Activated CD8-positive, alpha-beta memory T cell treated with anti-CD3 and anti-CD28 coated beads, Interleukin-2, amount 50 U/mL, for 24 hours (primary cell): ENCODE data around the gene USP22.

Source experiments
- DNase-seq: peaks from one replicate; pipeline ENCODE4 v3.0.0-alpha.2; 2020; ENCODE audit errors: extremely low read depth

Gene USP22

DNA sequence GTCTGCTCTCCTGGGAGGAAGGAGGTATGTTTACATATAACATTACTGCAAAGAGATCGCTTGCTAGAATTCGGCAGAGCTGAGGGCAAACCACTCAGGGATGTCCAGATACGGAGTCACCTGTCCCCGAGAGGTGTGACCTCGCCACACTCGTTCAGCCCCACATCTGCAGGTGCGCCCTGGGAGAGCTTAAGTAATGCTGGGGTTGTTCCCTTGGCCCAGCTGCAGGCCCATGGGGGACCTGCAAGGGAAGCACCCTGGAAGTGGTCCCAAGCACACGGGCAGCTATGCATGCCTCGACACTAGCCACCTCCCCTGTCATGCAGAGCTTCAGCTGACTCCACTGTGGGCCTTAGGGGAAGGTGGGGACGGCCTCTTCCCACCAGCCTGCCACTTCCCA lies 22.2 kb downstream of the USP22 start:
- no peak for DNase-seq

DNA sequence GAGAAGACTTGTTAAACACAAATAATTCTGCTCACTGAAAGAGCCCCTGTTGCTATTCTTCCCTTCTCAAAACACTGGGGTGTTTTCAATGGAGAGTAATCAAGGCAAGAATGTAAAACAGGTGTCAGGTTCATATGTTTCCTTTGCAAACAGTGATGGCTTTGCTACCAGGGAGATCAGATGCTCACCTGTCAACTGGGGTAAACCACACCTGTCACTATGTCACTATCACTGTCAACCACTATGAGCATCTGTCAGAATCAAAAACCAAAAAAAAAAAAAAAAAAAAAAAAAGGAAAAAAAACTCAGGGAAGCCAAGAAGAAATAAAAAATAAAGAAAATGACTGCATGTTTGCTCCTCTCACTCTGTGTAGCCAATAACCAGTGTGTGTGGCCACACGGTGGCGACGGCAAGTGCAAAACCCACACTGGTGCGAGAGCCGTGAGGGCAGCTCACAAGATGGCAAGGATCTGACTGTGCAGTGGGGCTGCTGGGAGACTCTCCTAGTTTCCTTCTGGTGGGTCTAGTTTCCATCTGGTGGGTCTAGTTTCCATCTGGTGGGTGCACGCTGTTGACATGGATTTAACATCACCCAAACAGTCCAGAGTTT lies 22.7 kb downstream of the USP22 start:
- DNase-seq: no peak

GRCh38 chr17:21018894-21019293 lies 23.9 kb downstream of the USP22 start:
- no peak for DNase-seq

GRCh38 chr17:21017861-21018260 lies 24.9 kb downstream of the USP22 start:
- DNase-seq: no peak

GRCh38 chr17:21017256-21017655 lies 25.6 kb downstream of the USP22 start:
- DNase-seq: no peak

DNA sequence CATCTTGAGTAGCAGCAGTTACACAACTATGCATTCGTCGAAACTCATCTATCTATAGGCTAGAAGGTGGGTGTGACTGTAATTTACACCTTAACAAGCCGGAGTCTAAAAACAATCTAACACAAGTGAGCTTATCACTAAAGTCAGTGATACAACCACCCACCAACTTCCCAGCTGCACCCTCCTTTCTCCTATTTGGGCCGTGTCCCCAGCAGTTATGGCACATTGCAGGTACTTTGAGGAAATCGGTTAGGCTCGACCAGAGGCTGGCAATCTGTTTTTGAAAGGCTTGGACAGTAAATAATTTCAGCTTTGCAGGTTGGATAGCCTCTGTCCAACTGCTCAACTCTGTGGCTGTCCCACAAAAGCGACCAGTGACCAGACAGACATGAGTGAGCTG lies 26.0 kb downstream of the USP22 start:
- no peak for DNase-seq

DNA sequence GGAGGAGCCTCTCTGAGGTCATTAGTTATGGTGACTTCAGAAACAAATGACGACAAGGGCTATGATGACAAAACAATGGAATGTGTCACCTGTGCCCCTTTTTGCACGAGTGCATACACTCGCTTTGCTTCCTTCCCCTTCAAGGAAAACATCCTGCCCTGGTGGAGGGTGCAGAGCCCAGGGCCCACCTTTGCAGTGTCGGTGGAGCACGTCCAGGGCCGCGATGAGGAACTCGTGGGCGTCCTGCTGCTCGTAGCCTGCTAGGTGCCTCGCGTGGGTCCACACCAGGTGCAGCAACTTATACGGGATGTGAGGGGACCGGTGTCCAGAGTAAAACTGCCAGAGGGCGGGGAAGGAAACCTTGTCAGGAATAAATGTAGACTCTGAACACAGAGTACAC lies 27.2 kb downstream of the USP22 start:
- DNase-seq: no peak

GRCh38 chr17:21014498-21014897 lies 28.3 kb downstream of the USP22 start:
- DNase-seq: no peak

DNA sequence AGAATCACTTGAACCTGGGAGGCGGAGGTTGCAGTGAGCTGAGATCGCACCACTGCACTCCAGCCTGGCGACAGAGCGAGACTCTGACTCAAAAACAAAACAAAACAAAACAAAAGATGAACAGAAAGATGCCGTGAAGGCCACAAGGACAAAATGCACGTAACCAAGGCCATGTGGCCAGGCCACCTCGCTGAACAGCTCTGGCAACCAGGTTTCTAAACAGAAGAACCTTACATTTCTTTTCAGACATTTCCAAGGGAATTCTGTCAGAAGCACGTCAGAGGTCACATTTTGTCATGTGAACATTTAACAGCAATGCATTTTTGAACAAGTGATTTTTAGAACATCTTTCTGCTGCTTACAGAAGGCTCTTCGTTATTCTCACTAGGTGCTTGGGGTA lies 28.8 kb downstream of the USP22 start:
- no peak for DNase-seq

GRCh38 chr17:21012736-21013135 lies 30.1 kb downstream of the USP22 start:
- DNase-seq: no peak

DNA sequence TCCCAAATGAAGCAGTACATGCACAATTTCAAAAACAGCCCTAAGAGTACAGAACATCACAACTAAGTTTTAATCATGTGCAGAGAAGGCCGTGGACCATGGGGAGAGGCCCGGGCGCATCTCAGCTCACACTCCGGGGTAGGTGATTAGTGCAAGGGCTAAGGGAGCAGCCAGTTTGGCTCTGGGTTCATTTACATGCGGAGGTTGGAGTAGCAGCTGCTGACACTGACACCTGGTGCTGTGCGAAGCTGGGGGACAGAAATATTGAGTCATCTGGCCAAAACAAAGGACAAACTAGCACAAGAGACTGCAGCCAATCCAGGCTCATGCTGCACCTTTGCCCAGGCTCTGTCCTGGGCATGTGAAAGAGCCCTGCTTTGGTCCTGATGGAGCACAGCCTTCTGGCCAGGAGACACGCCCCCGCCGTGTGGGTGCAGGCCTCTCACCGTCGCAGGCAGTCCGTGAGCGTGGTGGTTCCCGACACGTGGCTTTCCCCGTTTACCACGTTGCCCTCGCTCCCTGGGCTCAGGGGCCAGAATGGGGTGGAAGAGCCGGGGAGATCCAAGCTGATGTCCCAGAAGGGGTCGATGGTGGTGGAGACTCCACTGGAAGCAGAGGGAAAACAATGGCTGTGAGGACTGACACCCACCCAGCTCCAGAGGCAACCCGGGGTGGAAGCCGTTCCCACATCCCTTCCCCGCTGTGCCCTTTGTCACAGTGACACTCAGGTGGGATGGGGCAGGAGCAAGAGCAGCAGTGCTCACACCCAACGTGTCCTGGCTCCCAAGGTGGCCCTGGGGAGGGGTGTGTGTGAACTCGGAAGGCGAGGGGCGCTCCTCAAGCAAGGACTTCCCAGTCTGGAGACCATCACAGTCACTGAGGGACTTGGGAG lies 31.9 kb downstream of the USP22 start:
- DNase-seq: no peak

DNA sequence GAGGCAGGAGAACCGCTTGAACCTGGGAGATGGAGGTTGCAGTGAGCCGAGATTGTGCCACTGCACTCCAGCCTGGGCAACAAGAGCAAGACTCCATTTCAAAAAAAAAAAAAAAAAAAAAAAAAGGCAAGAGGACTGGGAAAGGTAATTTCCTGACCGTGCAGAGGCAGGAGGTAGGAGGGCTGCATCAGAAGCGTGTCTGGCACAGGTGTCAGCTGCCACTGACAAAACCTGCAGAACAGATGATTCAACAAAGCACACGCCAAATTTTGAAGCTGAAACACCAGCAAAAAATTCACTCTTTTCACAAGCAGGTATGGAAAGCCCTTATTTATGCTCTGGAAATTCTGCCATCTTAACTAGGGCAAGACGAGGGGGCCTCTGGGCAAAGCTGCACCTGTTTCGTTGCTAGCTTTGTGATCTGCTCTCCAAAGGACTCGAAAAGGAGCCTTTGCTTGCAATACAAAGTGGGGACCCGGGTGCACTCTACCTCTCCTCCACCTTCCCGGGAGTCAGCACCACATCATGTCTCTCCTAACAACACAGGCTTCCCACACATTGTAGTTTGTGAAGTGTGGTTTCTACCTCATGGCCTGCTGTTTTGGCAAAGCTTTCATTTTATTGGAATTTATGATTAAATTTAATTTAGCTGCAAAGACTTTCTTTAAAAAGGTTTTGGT lies 33.7 kb downstream of the USP22 start:
- no peak for DNase-seq

DNA sequence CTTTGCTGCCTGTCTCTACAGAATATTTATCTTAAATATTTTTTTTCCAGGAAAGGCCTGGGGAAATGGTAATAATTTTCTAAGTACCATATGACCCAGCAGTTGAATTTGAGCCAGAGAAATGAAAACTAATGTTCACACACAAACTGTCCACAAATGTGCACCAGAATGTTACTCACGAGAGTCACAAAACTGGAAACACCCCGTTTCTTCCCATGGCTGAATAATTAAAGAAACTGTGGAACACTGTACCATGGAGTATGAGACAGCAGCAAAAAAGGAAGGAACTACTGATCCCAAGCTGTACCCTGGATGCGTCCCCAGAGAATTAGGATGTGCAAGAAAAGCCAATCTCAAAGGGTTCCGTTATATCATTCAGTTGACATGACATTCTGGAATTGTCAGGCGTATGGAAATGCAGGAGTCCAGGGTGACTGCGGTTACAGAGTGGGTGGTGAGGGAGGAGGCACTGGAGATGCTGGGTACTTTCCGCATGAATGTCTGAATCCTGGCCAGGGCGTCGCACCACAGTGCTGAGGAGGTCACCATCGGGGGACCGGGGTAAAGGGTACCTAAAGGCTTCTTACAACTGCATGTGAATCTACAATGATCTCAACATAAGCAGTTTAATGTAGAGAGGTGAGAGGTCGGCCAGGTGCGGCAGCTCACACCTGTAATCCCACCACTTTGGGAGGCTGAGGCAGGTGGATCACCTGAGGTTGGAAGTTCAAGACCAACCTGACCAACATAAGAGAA lies 34.5 kb downstream of the USP22 start:
- DNase-seq: no peak

DNA sequence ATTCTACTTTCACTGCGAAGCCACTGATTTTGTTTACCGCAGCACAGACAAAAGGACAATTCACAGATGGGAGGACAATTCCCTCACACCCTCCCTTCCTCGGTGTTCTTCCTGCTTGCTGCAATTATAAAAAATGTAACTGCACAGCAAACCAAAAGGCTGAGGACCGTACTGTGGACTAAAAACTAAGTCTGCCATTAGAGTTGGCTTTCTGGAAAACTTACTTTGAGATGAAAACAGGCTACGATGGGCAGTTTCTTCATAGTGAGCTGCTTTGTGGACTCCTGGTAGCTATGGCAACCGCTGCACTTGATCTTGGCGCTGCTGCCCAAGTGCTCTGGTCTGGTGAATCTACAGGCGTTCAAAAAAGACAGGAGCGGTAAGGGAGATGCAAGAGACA lies 35.2 kb downstream of the USP22 start:
- no peak for DNase-seq

DNA sequence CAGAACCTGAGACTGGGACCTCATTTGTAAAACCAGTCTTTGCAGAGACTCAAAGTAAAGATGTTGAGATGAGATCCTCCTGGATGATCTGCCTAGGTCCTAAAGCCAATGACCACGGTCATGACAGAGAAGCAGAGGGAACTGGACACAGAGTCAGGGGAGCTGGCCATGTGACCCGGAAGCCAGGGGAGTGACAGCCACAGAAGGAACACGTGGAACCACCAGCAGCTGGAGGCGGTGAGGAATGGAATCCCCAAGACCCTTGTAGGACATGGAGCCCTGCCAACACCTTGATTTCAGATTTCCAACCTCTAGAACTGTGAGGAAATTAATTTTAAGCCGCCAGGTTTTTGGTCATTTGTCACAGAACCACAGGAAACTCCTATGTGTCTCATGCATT lies 37.0 kb downstream of the USP22 start:
- no peak for DNase-seq

GRCh38 chr17:21005367-21005766 lies 37.4 kb downstream of the USP22 start:
- no peak for DNase-seq

DNA sequence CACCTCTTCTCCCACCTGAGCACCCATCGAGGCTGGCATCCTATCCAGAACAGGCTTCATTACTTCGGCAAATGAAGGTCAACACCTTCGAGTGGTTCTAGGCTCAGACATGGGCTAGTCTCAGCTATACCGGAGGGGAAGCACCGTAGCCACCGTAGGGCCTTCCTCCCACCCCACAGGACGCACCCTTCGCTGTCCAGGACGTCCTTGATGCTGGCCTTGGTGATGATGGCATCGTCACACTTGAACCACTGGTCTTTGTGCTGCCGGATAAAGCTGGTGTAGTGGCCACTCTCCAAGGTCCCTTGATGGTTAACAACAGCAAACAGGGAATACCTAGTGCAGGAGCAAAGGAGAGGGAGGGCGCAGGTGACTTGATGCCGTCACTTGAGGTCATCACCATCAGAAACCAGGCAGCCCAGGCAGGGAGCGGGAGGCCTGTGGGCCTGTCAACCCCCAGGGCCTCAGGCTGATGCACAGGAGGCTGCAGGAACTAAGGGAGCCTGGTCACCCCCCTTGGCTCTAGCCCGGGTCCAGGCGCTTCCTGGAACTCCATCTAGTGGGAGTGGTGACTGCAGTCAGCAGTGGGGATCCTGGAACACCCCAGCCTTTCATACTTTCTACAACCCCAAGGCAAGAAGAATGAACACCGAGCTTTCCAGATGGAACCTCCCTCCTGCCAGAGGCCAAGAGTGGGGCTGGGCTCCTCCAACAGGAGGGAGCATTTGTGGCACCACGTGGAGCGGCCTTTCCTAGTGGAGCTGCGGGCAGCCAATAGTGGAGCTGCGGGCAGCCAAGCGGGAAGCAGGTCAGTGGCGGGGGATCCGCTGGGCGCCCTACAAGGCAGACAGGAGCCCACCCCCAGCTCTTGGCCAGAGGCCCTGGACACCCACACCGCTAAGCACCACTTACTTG lies 38.5 kb downstream of the USP22 start:
- no peak for DNase-seq

GRCh38 chr17:21003007-21003621 lies 39.7 kb downstream of the USP22 start:
- no peak for DNase-seq

GRCh38 chr17:21002309-21003006 lies 40.4 kb downstream of the USP22 start:
- no peak for DNase-seq

DNA sequence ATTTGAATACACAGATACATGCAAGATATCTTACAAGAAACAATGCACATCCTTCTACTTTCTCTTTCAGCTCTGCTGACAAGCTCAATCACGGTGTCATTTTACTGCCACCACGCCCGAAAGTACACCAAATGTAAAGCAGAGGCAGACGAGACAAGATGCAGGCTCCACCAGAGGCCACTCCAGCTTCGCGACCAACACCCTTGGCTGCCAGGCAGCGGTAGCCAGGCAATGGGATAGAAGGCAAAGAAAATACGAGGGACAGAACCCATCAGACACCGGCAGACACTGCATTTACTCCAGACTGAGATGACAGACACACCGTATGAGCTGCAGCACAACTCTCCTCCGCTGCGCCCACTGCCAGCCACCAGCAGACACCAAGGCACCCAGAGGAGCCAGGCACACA lies 41.0 kb downstream of the USP22 start:
- DNase-seq: no peak
